ENCODE data around the gene NFATC4. TPM values are rescaled to one million over a fixed set of nuclear protein-coding genes. Genes with fewer than 3 reads are reported as not detected.

NFATC4 gene
- total RNA-seq, 1 experiment from 2014 or later = 60.7 TPM

DNA sequence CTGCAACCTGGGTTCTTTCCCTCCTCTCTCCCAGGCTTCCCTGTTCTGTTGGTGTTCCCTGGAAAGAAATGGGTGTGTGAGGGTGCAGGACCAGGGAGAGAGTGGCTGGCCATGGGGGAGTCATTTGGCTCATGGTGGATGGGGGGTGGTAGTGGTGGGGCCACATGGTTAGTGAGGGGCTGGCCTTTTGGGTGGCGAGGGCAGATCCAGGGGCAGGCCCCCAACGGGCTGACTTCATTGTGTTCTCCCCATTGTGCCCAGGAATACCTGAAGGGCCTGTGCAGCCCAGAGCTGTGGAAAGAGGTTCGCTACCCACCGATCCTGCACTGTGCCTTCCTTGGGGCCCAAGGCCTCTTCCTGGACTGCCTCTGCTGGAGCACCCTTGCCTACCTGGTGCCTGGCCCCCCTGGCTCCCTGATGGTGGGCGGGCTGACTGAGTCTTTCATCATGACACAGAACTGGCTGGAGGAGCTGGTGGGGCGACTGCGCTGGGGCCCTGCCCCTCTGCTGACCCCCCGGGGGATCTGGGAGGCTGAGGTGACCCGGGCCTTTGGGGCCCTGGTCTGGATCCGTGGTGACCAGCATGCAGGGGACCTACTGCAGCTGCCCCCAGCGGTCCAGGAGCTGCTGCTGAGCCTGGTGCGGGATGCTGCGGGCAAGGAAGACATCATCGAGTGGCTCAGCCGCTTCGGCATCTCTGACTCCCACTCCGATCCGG is 39.8 kb downstream of the NFATC4 start (continued):
- TF ChIP-seq, protein P1, sequence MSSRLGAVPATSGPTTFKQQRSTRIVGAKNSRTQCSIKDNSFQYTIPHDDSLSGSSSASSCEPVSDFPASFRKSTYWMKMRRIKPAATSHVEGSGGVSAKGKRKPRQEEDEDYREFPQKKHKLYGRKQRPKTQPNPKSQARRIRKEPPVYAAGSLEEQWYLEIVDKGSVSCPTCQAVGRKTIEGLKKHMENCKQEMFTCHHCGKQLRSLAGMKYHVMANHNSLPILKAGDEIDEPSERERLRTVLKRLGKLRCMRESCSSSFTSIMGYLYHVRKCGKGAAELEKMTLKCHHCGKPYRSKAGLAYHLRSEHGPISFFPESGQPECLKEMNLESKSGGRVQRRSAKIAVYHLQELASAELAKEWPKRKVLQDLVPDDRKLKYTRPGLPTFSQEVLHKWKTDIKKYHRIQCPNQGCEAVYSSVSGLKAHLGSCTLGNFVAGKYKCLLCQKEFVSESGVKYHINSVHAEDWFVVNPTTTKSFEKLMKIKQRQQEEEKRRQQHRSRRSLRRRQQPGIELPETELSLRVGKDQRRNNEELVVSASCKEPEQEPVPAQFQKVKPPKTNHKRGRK (CRISPR knock-in tag; IDR thresholded peaks at IDR 0.05; ENCODE audit: borderline replicate concordance) = no peak
- TF ChIP-seq, protein P2, sequence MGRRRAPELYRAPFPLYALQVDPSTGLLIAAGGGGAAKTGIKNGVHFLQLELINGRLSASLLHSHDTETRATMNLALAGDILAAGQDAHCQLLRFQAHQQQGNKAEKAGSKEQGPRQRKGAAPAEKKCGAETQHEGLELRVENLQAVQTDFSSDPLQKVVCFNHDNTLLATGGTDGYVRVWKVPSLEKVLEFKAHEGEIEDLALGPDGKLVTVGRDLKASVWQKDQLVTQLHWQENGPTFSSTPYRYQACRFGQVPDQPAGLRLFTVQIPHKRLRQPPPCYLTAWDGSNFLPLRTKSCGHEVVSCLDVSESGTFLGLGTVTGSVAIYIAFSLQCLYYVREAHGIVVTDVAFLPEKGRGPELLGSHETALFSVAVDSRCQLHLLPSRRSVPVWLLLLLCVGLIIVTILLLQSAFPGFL (CRISPR knock-in tag; IDR thresholded peaks at IDR 0.05; ENCODE audit: borderline replicate concordance) = no peak
- TF ChIP-seq ZBTB21 (CRISPR knock-in tag; IDR thresholded peaks at IDR 0.05; ENCODE audit: borderline replicate concordance) (no peak), RORB (CRISPR knock-in tag; IDR thresholded peaks at IDR 0.05) (no peak), ZNF138 (CRISPR knock-in tag; conservative IDR thresholded peaks at IDR 0.05) (no peak)
- TF ChIP-seq, protein P3, sequence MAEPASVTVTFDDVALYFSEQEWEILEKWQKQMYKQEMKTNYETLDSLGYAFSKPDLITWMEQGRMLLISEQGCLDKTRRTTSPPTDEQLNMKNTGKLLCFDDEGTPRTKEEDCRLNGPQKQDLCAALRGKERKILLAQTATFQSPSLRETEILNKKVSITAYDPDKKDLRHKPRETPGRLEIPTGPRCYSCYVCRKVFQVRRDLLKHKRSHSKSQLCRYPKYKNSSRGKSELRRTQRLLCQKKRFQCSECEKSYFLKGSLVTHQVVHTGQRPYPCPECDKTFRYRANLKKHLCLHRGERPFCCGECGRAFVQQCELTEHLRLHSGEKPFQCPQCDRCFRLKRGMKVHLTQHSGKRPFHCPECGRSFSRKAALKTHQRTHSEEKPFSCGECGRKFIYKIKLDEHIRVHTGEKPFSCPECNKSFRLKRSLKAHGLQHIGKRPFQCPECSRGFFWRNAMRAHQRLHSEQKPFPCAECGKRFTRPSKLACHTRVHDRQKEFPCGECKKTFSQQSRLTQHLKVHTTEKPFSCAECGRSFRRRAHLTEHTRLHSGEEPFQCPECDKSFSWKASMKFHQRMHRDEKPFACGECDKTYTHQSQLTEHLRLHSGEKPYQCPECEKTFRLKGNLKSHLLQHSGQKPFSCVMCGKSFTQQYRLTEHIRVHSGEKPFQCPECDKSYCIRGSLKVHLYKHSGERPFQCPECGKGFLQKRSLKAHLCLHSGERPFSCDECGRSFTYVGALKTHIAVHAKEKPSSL (CRISPR knock-in tag; conservative IDR thresholded peaks at IDR 0.05) = no peak

DNA sequence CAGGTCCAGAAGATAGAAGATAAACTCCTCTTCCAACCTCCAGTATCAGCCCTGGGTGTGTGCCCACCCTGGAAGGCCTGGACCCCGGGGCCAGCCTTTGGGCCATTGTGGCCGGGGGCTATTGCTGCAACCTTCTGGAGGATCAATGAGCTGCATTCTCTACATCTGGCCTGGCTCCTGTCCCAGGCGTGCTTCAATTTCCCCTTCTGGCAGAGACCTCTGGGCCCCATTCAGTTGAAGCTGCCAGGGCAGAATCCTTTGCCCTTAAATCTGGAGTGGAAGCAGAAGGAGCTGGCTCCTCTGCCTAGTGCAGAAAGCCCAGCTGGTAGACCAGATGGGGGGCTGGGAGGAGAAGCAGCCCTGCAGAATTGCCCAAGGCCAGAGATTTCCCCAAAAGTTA is 40.8 kb downstream of the NFATC4 start:
- TF ChIP-seq ZNF232 (CRISPR knock-in tag; IDR thresholded peaks at IDR 0.05) (no peak), HMGA2 (CRISPR knock-in tag; IDR thresholded peaks at IDR 0.05) (no peak), EMX1 (CRISPR knock-in tag; IDR thresholded peaks at IDR 0.05) (no peak), ZNF532 (CRISPR knock-in tag; IDR thresholded peaks at IDR 0.05; ENCODE audit: borderline replicate concordance) (no peak), RORB (CRISPR knock-in tag; IDR thresholded peaks at IDR 0.05) (no peak), TEAD4 (CRISPR knock-in tag; IDR thresholded peaks at IDR 0.05) (no peak), TEAD1 (CRISPR knock-in tag; IDR thresholded peaks at IDR 0.05) (no peak), ZNF423 (CRISPR knock-in tag; IDR thresholded peaks at IDR 0.05) (no peak), RELA (CRISPR knock-in tag; IDR thresholded peaks at IDR 0.05; ENCODE audit: borderline replicate concordance) (no peak)
- TF ChIP-seq, protein P2 (CRISPR knock-in tag; IDR thresholded peaks at IDR 0.05; ENCODE audit: borderline replicate concordance) = no peak
- TF ChIP-seq, protein P4, sequence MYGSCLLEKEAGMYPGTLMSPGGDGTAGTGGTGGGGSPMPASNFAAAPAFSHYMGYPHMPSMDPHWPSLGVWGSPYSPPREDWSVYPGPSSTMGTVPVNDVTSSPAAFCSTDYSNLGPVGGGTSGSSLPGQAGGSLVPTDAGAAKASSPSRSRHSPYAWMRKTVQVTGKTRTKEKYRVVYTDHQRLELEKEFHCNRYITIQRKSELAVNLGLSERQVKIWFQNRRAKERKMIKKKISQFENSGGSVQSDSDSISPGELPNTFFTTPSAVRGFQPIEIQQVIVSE (CRISPR knock-in tag; IDR thresholded peaks at IDR 0.05; ENCODE audit: borderline replicate concordance) = no peak
- H3K4me1 Mint-ChIP-seq = peaks cover 5% of the 10 kb centered on the region; the same call in 1 of the 2 replicates
- POLR2A ChIA-PET = no interaction called here
- H3K9me3 Mint-ChIP-seq = no peaks in the 10 kb centered on the region
- H3K27ac Mint-ChIP-seq = no peak overlapping the region
- DNase-seq (ENCODE audit: low spot score) = no peak
- no peak overlapping the region for H3K4me3 Mint-ChIP-seq
- ATAC-seq = no peak
- CTCF ChIA-PET = interaction anchor here (0.7 to 2.6 kb wide), 8 partner anchors 10 to 77 kb away, joined by 3 to 18 read pairs (median 4); partner anchors contain the start of gene NYNRIN
- no peaks in the 10 kb centered on the region for H3K27me3 Mint-ChIP-seq (ENCODE audit: low read depth)
- peaks cover 4% of the 10 kb centered on the region; the same call in 1 of the 2 replicates for H3K36me3 Mint-ChIP-seq
